Activated naive CD4-positive, alpha-beta T cell treated with anti-CD3 and anti-CD28 coated beads, Interleukin-2, amount 50 U/mL, for 24 hours (primary cell): ENCODE data around the gene LRWD1.
A peak's percentile ranks its signal among the peaks of the same experiment; 100 is the strongest.

Experiments
- H3K27ac Mint-ChIP-seq: one replicate; pipeline ENCODE4 v1.8.0; 2021; ENCODE audit warnings: mild to moderate bottlenecking, mixed read lengths
- H3K27me3 Mint-ChIP-seq: one replicate; pipeline ENCODE4 v1.8.0; 2021; ENCODE audit warnings: mixed read lengths
- H3K36me3 Mint-ChIP-seq: one replicate; pipeline ENCODE4 v1.8.0; 2021; ENCODE audit warnings: mixed read lengths
- H3K4me1 Mint-ChIP-seq: one replicate; pipeline ENCODE4 v1.8.0; 2021; ENCODE audit warnings: mixed read lengths
- H3K4me3 Mint-ChIP-seq: one replicate; pipeline ENCODE4 v1.8.0; 2021; ENCODE audit warnings: mild to moderate bottlenecking, mixed read lengths
- H3K9me3 Mint-ChIP-seq: one replicate; pipeline ENCODE4 v1.8.0; 2021; ENCODE audit warnings: mixed read lengths

LRWD1 gene

DNA sequence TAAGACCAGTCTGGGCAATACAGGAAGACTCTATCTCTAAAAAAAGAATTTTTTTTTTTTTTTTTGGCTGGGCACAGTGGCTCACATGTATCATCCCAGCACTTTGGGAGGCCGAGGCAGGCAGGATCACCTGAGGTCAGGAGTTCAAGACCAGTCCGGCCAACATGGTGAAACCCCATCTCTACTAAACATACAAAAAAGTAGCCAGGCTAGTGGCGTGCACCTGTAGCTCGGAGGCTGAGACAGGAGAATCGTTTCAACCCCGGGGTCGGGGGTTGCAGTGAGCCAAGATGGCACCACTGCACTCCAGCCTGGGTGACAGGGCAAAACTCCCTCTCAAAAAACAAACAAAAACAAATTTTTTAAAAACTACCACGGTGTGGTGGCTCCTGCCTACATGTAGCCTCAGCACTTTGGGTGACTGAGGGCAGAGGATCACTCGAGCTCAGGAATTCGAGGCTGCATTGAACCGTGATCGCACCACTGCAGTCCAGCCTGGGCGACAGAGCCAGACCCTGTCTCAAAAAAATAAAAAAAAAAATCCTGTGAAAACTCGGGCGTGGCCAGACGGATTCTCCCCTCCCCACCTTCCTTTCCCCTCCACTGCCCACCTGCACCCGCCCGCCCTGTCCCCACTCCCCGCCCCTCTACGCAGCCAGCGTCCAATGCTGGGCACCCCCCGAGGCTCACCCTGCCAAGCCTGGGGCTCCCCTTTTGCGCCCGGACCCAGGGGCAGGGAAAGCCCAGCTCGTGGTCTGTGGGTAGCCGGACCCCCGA lies 32.2 kb upstream of the LRWD1 start:
- no peaks in the 10 kb centered on the region for H3K9me3 Mint-ChIP-seq
- H3K4me3 Mint-ChIP-seq = peak overlapping the region; percentile 64
- H3K27me3 Mint-ChIP-seq = no peaks in the 10 kb centered on the region
- no peaks in the 10 kb centered on the region for H3K36me3 Mint-ChIP-seq
- peaks cover 64% of the 10 kb centered on the region for H3K4me1 Mint-ChIP-seq
- peak overlapping the region; percentile 79 for H3K27ac Mint-ChIP-seq

DNA sequence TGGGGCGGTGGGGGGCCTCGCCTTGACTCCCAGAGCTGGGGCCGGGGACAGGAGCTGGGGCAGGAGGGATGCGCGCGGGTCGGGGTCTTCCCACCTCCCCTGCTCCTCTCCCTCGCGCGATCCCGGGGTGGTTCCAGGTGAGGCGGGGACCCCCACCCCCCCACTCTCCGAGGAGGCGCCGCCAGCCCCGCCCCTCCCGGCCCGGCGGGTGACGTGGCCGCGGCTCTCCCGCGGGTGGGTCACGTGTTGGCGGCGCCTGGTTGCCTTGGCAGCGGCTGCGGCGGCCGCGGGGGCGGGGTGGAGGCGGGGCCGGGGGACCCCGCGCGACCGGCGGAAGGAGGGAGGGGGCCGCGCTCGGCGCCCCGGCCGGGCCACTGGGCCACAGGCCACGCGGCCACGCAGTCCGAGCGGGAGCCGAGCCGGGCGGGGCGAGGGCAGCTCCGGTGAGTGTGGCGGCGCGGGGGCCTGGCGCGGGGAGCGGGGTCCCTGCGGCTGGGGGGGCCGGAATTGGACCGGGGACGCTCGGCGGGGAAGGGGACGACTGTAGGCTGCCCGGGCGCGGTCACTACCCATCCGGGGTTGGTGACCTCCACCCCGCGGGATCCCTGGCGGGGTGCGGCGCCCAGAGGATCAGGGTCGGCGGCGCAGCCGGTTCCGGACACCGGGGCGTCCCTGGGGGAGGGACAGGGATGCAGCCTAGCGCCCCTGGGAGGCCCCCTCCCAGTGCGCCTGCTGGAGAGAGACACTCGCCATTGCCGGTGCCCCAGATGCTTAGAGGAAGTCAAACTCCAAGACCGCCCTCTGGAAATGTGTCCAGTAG lies 31.4 kb upstream of the LRWD1 start, which contains the start of gene ORAI2:
Gene ORAI2, plus strand, starts transcription at position 357 of the 820 bp plus-strand sequence. CDS start 5,382 bp downstream, outside the sequence.
- Mint-ChIP-seq H3K4me1 (peaks cover 57% of the 10 kb centered on the region), H3K27ac (peak within 1 kb of the TSS; percentile 79), H3K4me3 (peak within 1 kb of the TSS; percentile 86), H3K9me3 (no peaks in the 10 kb centered on the region), H3K27me3 (no peaks in the 10 kb centered on the region), H3K36me3 (no peaks in the 10 kb centered on the region)

DNA sequence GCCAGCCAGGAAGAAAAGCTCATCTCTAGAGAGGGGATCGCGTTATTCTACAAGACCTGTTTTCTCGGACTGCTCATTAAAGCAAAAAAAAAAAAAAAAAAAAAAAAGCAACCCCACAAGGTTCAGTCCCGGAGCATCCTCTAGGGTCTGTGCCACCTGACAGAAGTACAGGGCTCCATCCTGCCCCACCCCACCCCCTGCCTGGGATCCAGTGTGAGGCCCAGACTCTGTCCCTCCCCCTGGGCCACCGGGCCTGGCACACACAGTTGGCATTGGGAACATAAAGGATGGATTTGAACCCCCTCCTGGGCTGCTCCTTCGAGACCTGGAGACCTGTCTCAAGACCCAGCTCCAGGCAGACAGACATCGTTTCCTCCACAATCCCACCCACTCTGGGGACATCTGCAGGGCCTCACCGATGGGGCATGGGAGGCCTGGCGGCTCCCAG lies 30.7 kb upstream of the LRWD1 start:
- H3K9me3 Mint-ChIP-seq = no peaks in the 10 kb centered on the region
- no peaks in the 10 kb centered on the region for H3K36me3 Mint-ChIP-seq
- H3K27ac Mint-ChIP-seq = peak overlapping the region; percentile 79
- H3K4me3 Mint-ChIP-seq = peak overlapping the region; percentile 86
- H3K27me3 Mint-ChIP-seq = no peaks in the 10 kb centered on the region
- peaks cover 55% of the 10 kb centered on the region for H3K4me1 Mint-ChIP-seq

- Mint-ChIP-seq H3K9me3 (no peaks in the 10 kb centered on the region), H3K36me3 (no peaks in the 10 kb centered on the region), H3K27ac (peak overlapping the region; percentile 23), H3K4me3 (peak overlapping the region; percentile 42), H3K27me3 (no peaks in the 10 kb centered on the region), H3K4me1 (peaks cover 34% of the 10 kb centered on the region)
Measured at GRCh38 chr7:102436118-102436517, 28.7 kb upstream of the LRWD1 start.

DNA sequence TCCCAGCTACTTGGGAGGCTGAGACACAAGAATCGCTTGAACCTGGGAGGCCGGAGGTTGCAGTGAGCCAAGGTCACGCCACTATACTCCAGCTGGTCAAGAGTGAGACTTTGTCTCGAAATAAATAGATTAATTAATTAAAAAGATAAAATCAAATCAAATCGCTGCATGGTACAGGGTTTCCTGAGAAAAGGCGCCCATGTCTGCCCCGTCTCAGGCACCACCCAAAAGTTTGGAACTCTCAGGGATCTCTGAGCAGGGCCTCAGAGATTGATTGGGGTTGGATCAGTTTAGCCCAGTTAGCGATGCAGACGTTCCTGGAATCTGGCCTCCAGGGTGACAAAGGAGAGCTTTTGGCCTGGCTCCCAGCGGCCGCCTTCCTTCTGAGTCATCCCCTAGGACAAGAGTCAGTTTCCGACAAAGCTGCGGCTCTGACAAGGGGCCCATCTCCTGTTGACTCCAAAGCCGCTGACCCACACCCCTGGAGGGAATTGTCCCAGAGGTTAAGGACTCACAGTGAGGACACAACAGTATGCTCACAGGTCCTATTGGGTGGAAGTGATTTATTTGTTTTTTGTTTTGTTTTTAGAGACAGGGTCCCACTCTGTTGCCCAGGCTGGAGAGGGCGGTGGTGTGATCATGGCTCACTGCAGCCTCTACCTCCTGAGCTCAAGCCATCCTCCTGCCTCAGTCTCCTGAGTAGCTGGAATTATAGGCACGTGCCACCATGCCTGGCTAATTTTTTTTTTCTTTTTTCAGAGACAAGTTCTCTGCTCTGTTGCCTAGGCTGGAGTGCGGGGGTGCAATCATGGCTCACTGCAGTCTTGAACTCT lies 24.6 kb upstream of the LRWD1 start:
- Mint-ChIP-seq H3K9me3 (no peaks in the 10 kb centered on the region), H3K36me3 (no peaks in the 10 kb centered on the region), H3K4me1 (peaks cover 15% of the 10 kb centered on the region), H3K4me3 (no peak overlapping the region), H3K27me3 (no peaks in the 10 kb centered on the region), H3K27ac (no peak overlapping the region)

- Mint-ChIP-seq H3K36me3 (no peaks in the 10 kb centered on the region), H3K27ac (no peak overlapping the region)
Measured at GRCh38 chr7:102444961-102445673, 19.7 kb upstream of the LRWD1 start.

GRCh38 chr7:102445674-102446071 lies 19.1 kb upstream of the LRWD1 start:
- H3K36me3 Mint-ChIP-seq = no peaks in the 10 kb centered on the region
- H3K27ac Mint-ChIP-seq = no peak overlapping the region
- no peaks in the 10 kb centered on the region for H3K4me1 Mint-ChIP-seq
- H3K9me3 Mint-ChIP-seq = no peaks in the 10 kb centered on the region
- H3K27me3 Mint-ChIP-seq = no peaks in the 10 kb centered on the region
- H3K4me3 Mint-ChIP-seq = no peak overlapping the region

More at GRCh38 chr7:102444961-102445673, 19.7 kb upstream of the LRWD1 start:
- Mint-ChIP-seq H3K27me3 (no peaks in the 10 kb centered on the region), H3K4me1 (no peaks in the 10 kb centered on the region), H3K9me3 (no peaks in the 10 kb centered on the region), H3K4me3 (no peak overlapping the region)

DNA sequence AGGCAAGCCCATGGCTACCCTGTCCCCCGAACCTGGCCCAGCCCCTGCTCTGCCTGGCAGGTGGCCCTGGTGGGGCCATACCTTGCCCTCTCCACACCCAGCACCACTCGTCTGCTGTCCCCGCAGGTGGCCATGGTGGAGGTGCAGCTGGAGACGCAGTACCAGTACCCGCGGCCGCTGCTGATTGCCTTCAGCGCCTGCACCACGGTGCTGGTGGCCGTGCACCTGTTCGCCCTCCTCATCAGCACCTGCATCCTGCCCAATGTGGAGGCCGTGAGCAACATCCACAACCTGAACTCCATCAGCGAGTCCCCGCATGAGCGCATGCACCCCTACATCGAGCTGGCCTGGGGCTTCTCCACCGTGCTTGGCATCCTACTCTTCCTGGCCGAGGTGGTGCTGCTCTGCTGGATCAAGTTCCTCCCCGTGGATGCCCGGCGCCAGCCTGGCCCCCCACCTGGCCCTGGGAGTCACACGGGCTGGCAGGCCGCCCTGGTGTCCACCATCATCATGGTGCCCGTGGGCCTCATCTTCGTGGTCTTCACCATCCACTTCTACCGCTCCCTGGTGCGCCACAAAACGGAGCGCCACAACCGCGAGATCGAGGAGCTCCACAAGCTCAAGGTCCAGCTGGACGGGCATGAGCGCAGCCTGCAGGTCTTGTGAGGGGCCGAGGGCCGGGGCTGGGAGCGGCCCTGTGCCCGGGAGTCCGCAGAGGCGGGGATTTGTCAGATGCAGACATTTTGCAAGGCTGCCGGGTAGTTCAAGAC lies 18.2 kb upstream of the LRWD1 start:
- no peaks in the 10 kb centered on the region for H3K27me3 Mint-ChIP-seq
- no peaks in the 10 kb centered on the region for H3K36me3 Mint-ChIP-seq
- H3K27ac Mint-ChIP-seq = no peak overlapping the region
- no peaks in the 10 kb centered on the region for H3K4me1 Mint-ChIP-seq
- H3K9me3 Mint-ChIP-seq = no peaks in the 10 kb centered on the region
- no peak overlapping the region for H3K4me3 Mint-ChIP-seq

- Mint-ChIP-seq H3K27ac (no peak overlapping the region), H3K36me3 (no peaks in the 10 kb centered on the region), H3K4me1 (no peaks in the 10 kb centered on the region), H3K27me3 (no peaks in the 10 kb centered on the region), H3K4me3 (no peak overlapping the region), H3K9me3 (no peaks in the 10 kb centered on the region)
Measured at GRCh38 chr7:102447311-102447710, 17.5 kb upstream of the LRWD1 start.

DNA sequence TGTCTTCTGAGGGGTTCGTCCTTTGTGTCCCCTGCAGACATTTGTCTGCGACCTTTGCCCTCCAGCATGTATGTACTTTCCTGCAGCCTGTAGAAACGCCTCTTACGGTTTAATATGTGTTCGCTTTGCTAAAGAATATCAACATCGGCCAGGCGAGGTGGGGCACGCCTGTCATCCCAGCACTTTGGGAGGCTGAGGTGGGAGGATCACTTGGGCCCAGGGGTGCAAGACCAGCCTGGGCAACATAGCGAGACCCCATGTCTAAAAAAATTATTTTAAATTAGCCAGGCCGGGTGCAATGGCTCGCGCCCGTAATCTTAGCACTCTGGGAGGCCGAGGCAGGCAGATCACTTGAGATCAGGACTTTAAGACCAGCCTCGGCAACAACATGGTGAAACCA lies 15.6 kb upstream of the LRWD1 start:
- peak overlapping the region; percentile 74 for H3K27ac Mint-ChIP-seq

GRCh38 chr7:102450242-102450641 lies 14.5 kb upstream of the LRWD1 start:
- Mint-ChIP-seq H3K4me1 (no peaks in the 10 kb centered on the region), H3K27me3 (no peaks in the 10 kb centered on the region), H3K27ac (no peak overlapping the region), H3K4me3 (no peak overlapping the region), H3K36me3 (no peaks in the 10 kb centered on the region), H3K9me3 (no peaks in the 10 kb centered on the region)

More for the DNA sequence above, 15.6 kb upstream of the LRWD1 start:
- H3K4me1 Mint-ChIP-seq = no peaks in the 10 kb centered on the region
- H3K27me3 Mint-ChIP-seq = no peaks in the 10 kb centered on the region
- no peaks in the 10 kb centered on the region for H3K36me3 Mint-ChIP-seq
- no peaks in the 10 kb centered on the region for H3K9me3 Mint-ChIP-seq
- no peak overlapping the region for H3K4me3 Mint-ChIP-seq

- no peaks in the 10 kb centered on the region for H3K27me3 Mint-ChIP-seq
- H3K4me1 Mint-ChIP-seq = no peaks in the 10 kb centered on the region
- H3K27ac Mint-ChIP-seq = no peak overlapping the region
- H3K36me3 Mint-ChIP-seq = no peaks in the 10 kb centered on the region
- no peak overlapping the region for H3K4me3 Mint-ChIP-seq
- H3K9me3 Mint-ChIP-seq = no peaks in the 10 kb centered on the region
Measured at GRCh38 chr7:102451371-102452054, 13.3 kb upstream of the LRWD1 start.

DNA sequence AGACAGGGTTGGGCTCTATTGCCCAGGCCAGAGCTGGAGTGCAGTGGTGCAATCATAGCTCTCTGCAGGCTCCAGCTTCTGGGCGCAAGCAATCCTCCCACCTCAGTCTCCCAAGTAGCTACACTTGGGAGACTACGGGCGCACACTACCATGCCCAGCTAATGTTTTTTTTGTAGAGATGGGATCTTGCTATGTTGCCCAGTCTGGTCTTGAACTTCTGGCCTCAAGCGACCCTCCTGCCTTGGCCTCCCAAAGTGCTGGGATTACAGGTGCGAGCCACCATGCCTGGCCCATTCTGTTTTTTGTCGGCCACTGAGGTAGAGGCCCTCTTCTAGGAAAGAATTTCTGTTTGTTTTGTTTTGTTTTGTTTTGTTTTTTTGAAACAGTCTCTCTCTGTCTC lies 12.3 kb upstream of the LRWD1 start:
- Mint-ChIP-seq H3K27ac (no peak overlapping the region), H3K9me3 (no peaks in the 10 kb centered on the region), H3K36me3 (no peaks in the 10 kb centered on the region), H3K4me1 (no peaks in the 10 kb centered on the region), H3K27me3 (no peaks in the 10 kb centered on the region), H3K4me3 (no peak overlapping the region)

- H3K27me3 Mint-ChIP-seq = no peaks in the 10 kb centered on the region
- no peak overlapping the region for H3K4me3 Mint-ChIP-seq
- peaks cover 1% of the 10 kb centered on the region for H3K36me3 Mint-ChIP-seq
- no peak overlapping the region for H3K27ac Mint-ChIP-seq
- no peaks in the 10 kb centered on the region for H3K9me3 Mint-ChIP-seq
- no peaks in the 10 kb centered on the region for H3K4me1 Mint-ChIP-seq
Measured at GRCh38 chr7:102453319-102453718, 11.5 kb upstream of the LRWD1 start.
